GM19468 (cell line): ENCODE data around the gene ASNS.
"Not testable (repeated sequence)": the region's sequence is repeated elsewhere in the genome, so short reads cannot be mapped to it uniquely, and the experiment has no call there.

Source experiments
- ATAC-seq: cut with Tn5 transposase; IDR thresholded peaks from one replicate; pipeline ENCODE4 v1.9.1; 2021; ENCODE audit warnings: mild to moderate bottlenecking, moderate library complexity, moderate number of reproducible peaks; ENCODE audit not compliant: unreplicated experiment; ENCODE audit errors: extremely low read depth

The ASNS gene, protein sequence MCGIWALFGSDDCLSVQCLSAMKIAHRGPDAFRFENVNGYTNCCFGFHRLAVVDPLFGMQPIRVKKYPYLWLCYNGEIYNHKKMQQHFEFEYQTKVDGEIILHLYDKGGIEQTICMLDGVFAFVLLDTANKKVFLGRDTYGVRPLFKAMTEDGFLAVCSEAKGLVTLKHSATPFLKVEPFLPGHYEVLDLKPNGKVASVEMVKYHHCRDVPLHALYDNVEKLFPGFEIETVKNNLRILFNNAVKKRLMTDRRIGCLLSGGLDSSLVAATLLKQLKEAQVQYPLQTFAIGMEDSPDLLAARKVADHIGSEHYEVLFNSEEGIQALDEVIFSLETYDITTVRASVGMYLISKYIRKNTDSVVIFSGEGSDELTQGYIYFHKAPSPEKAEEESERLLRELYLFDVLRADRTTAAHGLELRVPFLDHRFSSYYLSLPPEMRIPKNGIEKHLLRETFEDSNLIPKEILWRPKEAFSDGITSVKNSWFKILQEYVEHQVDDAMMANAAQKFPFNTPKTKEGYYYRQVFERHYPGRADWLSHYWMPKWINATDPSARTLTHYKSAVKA

GRCh38 chr7:97872025-97872669 is at the start of gene ASNS:
Gene ASNS, minus strand, starts transcription at chr7:97872408. Its CDS starts 3,252 bp downstream, at chr7:97869156.
- ATAC-seq = peak; percentile 98

- not testable (repeated sequence) for ATAC-seq
Measured at GRCh38 chr7:97921254-97921653, 49.0 kb upstream of the ASNS start.

DNA sequence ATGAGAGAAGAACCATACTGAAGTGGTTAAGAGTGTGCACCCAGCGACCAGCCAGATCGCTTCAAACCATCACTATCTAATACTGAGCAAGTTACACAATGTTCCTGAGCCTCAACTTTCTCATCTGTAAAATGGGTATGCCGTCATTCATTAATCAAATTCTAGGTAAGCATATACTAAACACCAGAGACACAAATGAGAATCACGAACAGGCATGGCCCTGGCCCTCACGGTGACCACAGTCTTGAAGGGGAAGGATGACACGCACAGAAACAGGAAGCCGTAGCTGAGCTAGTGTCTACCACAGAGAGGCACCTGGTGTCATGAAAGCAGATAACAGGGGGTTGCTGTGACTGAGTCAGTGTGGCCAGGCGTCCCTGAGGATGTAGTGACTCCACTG is 43.1 kb upstream of the ASNS start:
- ATAC-seq = not testable (repeated sequence)

- not testable (repeated sequence) for ATAC-seq
Measured at GRCh38 chr7:97912294-97912693, 40.1 kb upstream of the ASNS start.

DNA sequence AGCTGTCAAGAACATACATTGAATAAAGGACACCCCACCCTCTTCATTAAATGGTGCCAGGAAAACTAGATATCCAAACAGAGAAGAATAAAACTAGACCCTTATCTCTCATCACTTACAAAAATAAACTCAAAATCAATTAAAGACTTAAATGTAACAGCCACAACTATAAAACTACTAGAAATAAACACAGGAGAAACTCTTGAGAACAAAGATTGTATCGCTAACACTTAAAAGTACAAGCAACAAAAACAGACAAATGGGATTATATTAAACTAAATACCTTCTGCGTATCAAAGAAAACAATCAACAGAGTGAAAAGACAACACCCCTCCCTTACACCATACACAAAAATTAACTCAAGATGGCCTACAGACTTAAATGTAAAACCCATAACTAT is 24.7 kb upstream of the ASNS start:
- ATAC-seq = not testable (repeated sequence)

DNA sequence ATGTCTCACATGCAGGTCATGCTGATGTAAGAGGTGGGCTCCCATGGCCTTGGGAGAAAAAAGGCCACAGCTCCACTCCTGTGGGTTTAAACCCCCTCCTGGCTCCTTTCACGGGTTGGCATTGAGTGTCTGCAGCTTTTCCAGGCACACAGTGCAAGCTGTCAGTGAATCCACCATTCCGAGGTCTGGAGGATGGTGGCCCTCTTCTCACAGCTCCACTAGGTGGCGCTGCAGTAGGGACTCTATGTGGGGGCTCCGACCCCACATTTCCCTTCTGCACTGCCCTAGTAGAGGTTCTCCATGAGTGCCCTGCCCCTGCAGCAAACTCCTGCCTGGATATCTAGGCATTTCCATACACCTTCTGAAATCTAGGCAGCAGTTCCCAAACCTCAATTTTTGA is 19.5 kb upstream of the ASNS start:
- not testable (repeated sequence) for ATAC-seq

GRCh38 chr7:97879527-97879926 is 7.3 kb upstream of the ASNS start:
- ATAC-seq = not testable (repeated sequence)

GRCh38 chr7:97874894-97875293 is 2.7 kb upstream of the ASNS start:
- not testable (repeated sequence) for ATAC-seq

DNA sequence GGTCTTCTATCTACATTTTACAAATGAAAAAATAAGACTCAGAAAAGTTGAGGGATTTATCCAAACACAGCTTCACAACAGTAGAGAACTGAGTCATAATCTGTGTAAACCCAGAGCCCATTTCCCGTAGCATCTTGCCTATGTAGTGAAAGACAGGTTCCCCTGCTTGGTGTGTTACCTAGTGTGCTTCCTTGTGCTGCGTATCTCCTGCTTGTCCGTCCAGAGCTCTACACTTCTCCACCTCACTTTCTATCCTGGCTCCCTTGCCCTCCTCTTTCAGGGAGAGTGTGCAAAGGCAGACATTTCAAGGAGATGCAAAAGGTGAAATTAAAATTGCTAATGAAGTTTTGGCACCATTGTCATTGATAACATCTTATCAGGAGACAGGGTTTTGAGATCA is 1.4 kb upstream of the ASNS start:
- no peak for ATAC-seq

GRCh38 chr7:97871659-97872024 is 566 bp downstream of the ASNS start:
- ATAC-seq = no peak

DNA sequence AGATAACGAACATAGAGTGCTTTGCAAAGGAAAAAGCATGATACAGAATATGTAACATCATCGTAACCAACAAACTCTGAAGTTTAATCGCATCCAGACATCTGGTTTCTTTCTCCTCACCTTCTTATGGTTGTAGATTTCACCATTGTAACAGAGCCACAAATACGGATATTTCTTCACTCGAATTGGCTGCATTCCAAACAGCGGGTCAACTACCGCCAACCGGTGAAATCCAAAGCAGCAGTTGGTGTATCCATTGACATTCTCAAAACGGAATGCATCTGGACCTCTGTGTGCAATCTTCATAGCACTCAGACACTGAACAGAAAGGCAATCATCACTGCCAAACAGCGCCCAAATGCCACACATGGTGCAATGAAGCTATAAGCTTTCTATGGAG is 3.4 kb downstream of the ASNS start:
- ATAC-seq = no peak

- no peak for ATAC-seq
Measured at GRCh38 chr7:97868314-97868713, 3.9 kb downstream of the ASNS start.

DNA sequence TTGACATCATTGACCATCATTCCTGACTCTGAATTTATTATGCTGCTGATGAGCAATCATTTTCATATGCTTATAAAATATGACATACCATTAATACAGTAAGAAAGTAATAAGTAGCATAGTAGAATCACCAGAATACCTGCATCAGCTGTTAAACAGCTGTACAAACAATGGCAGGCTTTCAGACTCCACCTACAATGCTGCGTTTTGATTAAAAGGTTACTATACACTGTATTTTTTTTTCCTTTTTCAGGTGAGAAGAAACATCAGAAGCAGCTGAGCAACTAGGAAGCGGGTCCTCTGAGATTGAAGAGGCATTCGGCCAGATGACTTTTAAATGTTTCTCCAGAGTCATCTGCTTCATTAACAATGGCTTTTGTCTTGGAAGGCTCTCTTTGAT is 7.1 kb downstream of the ASNS start:
- no peak for ATAC-seq

GRCh38 chr7:97859606-97860204 is 12.5 kb downstream of the ASNS start:
- no peak for ATAC-seq

DNA sequence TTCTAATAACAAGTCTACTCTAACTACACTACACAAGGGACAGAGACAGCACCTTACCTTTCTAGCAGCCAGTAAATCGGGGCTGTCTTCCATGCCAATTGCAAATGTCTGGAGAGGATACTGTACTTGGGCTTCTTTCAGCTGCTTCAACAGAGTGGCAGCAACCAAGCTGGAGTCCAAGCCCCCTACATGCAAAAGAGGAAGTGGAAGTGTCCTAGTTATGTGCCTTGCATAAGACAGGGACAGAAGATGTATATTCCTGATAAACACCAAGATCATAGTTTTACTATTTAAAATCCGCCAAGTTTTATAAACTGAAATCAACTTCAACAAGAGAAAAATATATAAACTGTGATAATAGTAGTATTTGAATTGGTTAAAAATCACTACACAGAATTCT is 14.0 kb downstream of the ASNS start:
- no peak for ATAC-seq

DNA sequence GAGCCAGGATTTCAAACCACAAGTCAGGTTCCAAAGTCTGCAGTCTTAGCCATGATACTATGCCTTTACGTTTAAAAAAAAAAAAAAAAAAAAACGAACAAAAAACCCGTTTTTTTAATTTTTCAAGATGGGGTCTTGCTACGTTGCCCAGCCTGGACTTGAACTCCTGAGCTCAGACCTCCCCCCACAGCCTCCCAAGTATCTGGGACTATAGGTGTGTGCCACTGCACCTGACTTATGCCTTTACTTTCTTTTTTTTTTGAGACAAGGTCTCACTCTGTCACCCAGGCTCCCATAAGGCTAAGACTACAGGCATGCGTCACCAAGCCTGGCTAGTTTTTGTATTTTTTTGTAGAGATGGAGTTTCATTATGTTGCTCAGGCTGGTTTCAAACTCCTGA is 14.7 kb downstream of the ASNS start:
- ATAC-seq = no peak

DNA sequence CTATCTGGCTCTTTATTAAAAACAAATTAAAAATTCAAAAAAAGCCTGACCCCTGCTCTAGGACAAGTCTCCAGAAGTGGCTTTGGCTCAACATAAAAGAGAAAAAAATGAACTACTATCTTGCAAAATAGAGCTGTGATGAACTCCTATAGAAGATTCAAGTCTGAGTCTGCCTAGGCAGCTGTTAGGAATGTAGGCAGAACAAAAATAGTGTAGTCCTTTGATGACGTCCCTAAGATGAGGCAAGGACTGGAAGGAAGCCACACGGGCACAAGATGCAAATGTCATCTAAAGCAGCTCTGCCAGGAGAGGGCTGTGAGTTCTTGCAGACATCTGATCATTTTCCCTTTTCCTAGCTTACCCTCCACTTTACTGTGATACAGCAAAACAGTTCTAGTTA is 20.5 kb downstream of the ASNS start:
- ATAC-seq = no peak

GRCh38 chr7:97850262-97851031 is 21.8 kb downstream of the ASNS start:
- ATAC-seq = not testable (repeated sequence)

GRCh38 chr7:97847791-97848190 is 24.4 kb downstream of the ASNS start:
- no peak for ATAC-seq

GRCh38 chr7:97846945-97847344 is 25.3 kb downstream of the ASNS start:
- no peak for ATAC-seq
